ENCODE measurements around the gene PRRG2.

DNA sequence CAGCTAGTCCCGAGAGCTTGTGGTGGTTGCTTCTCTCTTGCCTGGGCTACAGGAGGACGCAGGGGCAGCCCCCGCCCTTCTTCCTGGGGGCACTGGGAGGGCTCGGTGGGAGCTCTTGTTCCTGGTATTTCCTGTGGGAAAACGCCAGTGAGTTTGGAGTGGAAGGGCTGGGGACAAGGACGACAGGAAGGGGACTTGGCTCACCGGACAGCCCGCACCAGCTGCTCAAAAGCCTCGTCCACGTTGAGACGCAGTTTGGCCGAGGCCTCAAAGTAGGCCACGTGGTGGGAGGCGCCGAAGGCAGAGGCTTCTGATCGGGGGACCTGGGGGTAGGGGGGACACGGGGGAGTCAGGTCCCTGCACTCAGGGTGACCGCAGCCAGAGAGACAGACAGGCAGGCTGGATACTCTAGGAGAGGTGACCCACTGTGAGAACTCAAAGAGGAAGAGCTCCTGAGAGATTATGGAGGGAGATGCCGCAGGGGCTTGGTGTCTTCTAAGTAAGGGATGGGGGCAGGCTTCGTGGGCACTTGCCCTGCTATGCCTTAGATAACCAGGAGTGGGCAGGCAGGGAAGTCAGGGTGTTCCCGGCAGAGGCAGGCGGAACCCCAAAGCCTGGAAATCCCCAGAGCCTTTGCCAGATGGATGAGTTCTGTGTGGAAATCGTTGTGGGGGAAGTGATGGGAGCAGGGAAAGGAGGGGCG lies 54.6 kb downstream of the PRRG2 start:
- no peak for TF ChIP-seq CTCF (IDR thresholded peaks at IDR 0.05)
- no peak for TF ChIP-seq POLR2A (IDR thresholded peaks at IDR 0.05)
